8988T (cell line): ENCODE results near the gene PACRG.
"Not testable (repeated sequence)": the region's sequence is repeated elsewhere in the genome, so short reads cannot be mapped to it uniquely, and the experiment has no call there.

ENCODE experiments used
- DNase-seq: peaks from one replicate; pipeline ENCODE4 v3.0.0; 2011

PACRG gene

DNA sequence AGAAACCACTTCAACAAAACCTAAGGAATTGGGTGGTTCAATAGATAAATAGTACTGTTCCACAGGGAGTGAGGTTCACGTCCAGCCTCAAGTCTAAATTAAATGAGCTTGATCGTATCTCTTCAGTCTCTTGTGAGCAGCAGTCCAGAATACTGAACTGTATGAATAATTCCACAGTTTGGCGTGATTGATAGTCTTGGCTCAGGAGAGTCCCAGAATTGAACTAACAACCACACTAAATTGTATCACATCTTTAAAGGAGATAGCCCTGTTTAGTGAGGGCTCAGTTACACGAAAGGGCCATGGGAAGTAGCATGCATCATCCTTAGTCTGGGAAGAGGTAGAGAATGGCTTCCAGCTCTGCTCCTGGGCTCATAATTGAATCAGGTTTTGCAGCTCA is 224.6 kb downstream of the PACRG start:
- no peak for DNase-seq

DNA sequence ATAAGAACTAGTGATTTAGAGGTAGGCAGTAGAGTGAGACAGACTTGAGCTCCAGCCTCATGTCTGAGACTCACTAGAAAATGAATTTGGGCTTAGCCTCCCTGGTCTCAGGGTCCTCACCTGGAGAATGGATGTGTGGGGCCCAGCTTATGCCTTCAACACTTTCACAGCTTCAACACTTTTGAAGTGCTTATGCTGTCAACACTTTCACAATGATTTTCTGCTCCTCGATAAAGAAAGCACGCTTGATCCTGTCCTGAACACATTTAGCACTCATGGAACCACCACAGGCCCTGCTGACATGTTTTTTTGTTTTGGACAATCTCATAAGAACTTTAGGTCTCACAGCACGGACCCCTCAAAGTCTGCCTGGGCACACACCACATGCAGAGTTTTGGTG is 229.3 kb downstream of the PACRG start:
- DNase-seq, result no peak

DNA sequence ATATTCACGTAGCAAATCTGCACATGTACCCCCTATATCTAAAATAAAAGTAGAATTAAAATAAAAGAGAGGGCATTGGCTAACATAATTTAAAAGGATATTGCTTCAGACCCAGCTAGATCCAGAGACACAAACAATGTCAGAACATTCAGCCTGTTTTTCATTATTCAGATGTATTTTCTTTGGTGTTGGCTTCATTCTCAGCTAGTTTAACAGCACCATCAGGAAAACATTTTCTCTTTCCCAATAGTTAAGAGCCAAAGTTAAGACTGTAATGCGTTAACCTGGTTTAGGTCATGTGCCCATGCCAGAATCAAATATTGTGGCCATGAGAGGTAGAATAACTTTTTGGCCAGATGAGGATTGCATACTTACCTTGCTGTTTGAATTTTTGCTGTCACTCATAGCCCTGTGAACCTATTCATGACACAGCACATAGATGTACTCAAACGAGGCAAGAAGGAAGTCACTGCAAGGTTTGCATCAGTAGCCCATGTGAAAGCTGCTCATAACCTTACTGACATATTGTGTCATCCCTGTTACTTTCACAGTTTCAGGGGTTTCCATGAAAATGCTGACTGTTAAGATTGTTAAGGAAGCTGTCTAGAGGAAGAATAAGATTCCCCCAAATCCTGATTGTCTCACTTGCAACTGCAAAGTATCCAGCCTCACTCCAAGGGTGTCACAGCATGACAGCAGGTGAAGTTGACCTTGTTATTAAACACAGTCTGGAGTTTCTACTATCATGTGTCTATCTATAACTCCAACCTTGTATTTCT is 233.1 kb downstream of the PACRG start:
- DNase-seq, result no peak

DNA sequence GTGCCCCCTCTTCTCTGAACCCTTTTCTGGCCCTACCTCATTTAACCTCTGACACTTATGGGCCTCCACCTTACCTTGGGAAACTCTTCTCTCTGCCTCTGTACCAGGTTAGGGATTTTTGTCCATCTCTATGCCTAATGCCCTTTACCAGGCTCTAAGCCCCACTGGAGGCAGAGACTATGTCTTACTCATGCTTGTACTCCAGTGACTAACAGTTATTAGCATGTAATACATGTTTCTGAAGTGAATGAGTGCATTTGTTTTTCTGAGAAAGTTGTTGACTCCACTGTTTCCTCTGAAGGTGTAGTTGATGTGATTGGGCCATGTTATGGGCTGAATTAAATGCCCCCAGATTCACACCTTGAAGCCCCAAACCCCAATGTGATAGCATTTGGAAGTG is 234.3 kb downstream of the PACRG start:
- DNase-seq, result no peak

DNA sequence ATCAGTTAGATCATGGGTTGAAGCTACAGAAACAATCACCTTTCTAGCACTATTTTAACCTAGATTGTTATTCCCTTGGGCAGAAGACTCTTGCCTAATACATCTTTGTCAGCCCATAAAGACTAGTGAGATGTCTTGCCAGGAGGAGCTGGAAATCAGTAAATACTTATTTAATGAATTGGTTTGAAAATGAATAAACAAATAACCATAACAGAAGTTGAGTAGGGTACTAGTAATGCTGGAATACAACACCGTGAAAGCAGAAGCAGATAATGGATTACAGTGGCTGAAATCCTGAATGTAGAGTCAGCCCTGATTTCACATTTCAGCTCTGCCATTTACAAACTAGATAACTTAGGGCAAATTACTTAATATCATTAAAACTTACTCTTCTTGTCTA is 236.1 kb downstream of the PACRG start:
- DNase-seq, result no peak

DNA sequence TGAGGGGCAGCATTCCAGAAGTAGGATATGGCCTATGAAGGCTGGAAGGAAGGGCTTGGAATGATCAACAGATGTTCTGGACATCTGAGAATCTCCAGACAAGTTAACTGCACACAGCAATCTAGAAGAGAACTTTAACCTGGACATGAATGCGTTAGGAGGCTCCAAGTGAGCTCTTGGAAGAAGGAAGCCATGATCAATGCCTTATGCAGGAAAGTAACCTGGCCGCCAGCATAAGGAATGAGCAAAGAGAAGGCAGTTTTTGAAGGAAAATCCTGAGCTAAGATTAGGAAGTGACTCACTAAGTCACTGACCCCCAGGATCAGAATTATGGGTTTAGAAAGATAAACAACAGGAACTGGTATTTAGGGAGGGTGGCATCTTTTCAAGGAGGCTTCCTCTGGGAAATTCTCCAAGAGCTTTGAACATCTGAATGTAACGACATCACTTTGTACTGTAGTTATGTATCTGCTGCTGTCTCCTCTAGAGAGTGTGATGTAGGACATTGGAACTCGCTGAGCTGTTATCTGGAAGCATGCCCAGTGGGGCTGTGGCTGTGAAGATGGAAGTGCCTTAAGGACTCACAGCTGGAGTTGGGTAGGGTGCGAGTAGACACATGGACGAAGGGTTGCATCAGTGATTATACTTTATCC is 236.8 kb downstream of the PACRG start:
- DNase-seq, result no peak

DNA sequence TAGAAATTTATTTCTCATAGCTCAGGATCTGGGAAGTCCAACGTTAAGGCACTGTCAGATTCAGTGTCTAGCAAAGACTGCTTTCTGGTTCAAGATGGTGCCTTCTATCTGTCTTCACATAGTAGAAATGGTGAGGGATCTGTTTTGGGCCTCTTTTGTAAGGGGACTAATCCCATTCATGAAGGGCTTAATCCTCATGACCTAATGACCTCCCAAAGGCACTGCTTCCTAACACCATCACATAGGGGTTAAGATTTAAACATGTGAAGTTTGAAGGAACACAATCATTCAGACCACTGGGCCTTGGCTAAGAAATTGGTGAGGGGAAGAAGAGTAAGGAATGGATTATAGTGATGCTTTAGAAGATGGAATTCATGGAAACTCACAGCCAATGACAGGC is 237.6 kb downstream of the PACRG start:
- no peak for DNase-seq

DNA sequence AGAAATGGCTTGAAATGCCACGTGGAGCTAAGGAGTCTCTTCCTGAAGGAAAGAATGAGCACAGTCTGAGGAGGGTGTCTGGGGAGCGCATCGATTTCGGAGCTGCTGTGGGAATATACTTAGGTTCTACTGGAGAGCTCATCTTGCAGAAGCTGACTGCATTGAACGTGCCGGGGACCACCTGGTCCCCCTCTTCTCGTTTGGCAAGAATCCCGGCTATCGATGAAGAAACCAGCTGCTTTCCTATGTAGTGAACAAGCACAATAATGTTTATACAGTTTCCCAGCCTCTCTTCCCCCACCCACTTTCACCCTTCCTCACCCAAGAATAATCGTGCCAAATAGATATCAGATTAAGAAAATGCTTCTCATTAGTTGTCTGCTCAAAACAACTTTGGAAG is 242.5 kb downstream of the PACRG start:
- DNase-seq, result no peak

DNA sequence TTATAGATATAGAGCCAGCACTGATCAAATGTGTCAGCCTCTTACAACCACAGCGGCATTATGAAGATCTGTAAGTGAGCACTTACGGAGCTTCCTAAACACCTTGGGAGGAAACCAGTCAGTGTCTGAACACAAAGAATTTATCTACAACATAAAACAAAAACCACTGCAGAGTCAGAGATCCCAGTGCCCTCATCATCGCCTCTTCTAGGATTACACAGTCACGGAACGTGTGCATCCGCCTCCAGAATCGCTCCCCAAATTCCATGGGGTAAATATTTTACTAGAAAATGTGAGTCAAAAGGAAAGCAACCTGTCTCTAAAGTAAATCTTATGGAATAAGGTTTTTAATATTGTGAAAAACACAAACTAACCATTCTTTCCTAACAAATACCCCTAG is 243.6 kb downstream of the PACRG start:
- DNase-seq, result no peak

DNA sequence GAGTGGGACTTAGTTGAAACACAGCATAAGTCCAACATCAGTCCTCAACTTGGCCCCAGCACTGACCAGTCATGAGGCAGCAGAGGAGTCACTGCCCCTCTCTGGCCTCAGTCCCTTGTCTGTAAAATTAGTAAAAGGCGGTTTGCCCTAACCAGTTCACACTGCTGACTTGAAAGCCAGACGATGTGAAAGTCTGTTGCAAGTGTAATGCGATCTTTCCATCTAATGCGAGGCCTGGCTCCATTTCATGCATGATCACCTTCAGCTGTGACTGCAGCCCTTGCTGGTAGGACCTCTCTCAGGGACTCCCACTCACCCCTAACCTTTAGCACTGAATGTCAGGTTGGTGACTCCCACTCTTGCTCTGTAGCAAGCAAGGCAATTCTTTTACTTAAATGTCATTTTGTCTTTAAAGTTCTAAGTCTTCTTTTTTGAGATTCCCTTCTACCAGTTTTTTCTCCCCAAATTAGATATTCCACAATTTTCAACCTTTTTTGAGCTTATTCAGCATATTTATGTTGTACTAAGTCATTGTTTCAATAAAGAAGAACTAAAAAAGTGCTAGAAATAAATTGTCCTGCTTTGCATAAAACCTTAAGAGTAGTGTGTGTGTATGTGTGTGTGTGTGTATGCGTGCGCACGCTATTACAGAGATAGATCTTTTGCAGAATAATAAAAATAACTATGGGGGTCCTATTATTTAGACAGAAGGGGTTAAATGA is 245.5 kb downstream of the PACRG start:
- DNase-seq, result no peak

DNA sequence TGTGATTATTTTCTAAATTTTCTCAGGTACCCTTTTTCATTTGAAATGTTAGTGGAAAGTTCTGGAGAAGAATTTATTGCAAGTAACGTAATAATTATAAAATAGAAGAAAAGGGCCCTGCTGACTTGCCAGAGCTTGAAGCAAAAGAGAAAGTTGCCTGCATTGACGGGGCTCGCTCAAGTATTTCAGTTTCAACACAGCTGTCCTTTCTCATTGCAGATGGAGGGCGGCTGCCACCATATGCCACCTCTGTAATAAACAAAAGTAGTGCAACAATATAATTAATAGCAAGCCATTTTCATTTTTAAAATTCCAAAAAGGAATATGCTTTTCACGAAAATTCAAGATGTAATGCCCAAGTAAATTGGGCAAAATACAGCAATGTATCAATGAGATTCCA is 246.2 kb downstream of the PACRG start:
- DNase-seq, result no peak

DNA sequence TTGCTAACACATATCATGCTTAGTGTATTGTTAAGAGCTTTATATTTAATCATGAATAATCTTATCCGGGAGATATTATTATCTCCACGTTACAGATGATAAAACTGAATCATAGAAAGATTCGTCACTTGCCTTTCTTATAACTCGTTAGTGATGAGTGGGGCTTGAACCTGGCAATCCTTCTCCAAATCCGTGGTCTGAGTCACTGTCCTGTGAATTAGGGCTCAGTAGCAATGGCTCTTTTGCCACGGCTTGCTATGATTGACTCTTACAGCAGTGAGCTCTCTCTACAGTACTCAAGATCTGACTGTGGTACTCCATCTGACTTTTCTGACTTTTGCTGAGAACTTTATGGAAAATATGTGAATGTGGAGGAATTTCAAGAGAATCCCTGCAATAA is 246.9 kb downstream of the PACRG start:
- no peak for DNase-seq

DNA sequence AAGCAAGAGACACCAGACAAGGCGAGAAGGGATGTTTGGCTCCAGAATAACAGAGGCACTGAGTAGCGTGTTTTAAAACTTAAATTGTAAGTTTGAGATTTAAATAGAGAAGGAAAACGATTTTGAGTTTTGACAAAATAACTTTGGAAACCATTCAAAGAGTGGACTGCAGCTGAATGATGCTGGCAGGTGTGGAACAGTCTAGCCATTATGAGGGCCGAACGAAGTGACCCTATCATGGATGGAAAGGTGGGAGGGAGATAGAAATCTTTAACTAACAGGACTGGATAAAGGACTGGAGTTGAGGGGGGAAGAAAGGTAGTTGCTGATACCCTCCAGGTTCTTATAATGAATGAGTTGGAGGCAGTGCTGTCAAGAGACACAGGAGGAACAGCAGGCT is 248.4 kb downstream of the PACRG start:
- DNase-seq, result no peak

DNA sequence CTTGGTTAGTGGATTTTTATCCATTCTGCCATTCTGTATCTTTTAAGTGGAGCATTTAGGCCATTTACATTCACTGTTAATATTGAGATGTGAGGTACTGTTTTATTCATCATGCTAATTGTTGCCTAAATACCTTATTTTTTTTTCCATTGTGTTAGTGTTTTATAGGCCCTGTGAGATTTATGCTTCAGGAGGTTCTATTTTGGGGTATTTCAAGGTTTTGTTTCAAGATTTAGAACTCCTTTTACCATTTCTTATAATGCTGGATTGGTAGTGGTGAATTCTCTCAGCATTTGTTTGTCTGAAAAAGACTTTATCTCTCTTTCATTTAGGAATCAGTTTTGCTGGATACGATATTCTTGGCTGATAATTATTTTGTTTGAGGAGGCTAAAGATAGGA is 255.5 kb downstream of the PACRG start:
- not testable (repeated sequence) for DNase-seq

DNA sequence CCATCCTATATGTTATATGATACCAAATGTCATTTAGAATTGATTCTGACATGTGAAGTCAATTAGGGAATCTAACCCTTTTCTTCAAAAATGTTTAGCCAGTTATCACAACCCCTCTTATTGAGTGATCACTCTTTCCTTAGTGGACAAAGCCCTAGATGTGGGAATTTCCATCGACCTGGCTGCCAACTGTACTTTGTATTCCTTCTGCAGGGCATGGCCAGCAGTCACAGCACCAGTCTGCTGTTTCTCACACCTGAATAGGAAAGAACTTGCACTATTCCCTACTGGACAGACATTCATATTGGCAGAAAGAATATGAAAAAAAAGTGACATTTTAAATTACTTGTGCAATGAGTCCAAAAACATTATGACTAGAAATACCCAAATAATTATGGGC is 271.0 kb downstream of the PACRG start:
- DNase-seq, result no peak

DNA sequence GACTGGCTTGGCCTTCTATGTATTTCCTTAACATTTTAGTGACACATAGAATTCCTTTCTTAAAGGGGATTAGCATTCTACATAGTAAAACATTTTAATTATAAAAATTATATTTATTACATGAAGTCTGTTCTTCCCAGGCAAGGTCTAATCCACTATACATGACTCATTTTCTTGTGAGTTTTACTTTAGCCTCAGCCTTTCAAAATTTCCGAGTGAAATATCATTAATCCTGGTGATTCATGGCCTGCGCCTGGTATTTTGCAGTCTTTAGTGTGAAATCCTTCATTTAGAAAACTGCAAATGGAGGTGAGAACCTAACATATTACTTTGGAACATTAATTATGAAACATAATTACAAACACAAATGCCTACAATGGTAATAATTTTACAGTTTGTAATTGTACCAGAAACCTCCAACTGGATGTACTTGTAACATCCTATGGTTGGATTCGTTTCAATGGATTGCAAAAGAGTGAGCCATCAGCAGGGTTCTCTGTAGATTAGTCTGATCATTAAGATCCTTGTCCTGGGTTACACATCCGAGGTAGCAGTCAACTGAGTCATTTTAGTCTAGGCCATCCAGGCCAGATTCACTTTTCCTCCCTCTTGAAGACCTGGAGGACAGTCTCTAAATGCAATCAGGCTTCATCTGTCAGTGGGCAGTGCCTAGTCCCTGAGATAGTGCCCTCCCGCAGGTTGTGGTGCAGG is 272.0 kb downstream of the PACRG start:
- DNase-seq, result no peak

DNA sequence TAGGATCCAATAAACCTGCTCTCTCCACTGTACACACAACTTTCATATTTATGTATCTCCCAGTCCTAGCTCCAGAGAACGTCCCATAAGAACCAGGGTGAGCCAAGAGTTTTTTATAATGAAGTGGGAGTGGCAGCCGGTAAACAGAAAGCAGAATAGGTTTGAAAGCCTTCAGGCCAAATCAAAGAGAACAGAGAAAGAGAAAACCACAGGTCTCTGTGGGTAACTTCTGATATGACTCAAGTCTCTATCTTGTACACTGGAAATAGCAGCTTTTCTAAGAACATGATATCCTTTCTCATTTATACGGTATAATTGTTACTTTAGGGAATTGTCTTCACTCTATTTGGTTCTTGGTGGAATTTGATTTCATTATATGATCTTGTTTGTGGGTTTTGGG is 273.6 kb downstream of the PACRG start:
- DNase-seq, result no peak

DNA sequence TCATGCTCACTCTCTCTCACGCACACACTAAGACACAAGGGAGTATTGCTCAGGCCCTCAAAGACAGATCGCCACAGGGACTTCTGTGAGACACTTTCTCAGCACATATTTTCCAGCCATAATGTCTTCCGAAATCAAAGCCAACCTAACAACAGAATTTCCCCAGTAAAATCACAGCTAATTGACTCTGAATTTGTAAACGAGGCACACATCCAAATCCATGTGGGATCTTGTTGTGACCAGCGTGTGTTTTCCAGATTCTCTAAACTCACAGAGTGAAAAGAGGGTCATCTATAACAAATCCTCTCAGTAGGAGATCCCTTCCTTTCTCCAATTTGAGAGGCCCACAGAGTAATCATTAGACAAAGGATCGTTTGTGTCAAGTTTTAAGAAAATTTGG is 280.4 kb downstream of the PACRG start:
- no peak for DNase-seq

DNA sequence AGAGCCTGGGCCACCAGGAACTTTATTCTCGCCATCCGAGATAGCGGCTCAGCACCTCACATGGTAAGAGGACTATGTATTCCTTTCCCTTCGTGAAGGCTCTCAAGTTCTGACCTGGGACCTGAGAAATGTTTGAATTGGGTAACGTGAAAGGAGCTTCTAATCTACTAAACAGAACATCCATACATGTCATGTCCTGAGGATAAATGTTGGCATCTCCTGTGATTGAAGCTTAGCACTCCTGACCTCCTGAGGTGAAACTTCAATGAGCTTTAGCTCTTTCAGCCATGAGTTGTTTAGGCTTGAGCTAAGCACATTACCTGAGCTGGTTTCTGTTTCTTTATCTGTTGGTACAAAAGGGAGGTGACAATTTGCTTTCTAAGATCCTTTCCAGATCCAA is 280.9 kb downstream of the PACRG start:
- no peak for DNase-seq

DNA sequence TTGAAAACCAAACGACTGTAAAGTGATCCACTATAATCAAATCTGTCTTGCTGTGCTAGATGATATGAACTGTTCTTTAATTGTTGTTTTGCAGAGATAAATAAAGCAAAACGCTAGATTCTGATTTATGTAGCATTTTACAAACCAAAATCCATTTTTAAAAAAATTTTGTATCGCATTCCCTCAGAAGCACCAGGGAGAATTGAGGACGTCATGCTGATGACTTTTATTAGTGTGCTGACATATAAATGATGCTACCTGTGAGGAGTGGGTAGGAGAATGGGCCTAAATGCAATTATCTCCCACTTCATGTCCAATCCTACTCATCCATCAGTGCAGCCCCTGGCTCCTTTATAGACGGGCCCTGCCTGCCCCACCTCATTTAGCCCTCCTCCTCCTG is 282.4 kb downstream of the PACRG start:
- no peak for DNase-seq

DNA sequence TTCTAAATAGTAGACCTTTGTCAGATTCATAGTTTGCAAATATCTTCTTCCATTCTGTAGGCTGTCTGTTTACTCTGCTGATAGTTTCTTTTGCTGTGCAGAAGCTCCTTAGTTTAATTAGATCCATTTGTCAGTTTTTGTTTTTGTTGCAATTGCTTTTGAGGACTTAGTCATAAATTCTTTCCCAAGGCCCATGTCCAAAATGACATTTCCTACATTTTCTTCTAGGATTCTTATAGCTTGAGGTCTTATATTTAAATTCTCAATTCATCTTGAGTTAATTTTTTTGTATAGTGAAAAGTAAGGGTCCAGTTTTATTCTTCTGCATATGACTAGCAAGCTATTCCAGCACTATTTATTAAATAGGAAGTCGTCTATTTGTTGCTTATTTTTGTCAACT is 287.0 kb downstream of the PACRG start:
- no peak for DNase-seq

DNA sequence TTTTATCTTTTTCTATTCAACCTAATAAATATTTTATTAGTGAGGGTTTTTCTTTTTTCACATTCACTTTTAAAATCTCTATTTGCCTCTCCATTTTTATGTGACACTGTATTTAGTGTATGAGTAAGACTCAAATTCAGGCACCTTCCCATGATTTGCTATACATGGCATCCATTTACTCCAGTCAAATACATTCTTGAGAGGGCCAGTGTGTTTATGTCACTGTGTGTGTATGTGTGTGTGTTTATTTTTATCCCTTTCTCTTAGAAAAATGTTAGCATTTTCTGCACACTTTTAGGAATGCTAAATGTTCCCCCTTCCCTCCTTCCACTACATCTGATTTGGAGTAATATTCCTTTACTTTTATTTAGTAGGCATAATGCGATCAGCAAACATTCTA is 290.0 kb downstream of the PACRG start:
- DNase-seq, result no peak

DNA sequence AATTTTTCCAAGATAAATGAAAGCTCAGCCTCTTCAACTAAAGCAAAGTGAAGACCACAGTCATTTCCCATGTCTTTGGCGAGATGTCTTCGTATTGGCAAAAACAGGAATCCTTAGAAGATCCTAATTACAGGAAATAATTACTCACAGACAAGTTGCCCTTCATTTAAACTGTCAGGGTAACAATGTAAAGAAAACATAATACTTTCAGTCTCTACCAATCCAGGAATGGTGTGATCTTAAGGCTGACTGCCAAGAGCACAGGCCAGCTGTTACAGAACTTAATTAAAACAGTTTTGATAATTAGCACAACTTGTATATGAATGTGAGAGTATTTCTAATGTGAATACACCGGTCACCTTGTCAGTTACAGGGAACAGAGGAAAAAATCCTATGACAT is 292.2 kb downstream of the PACRG start:
- DNase-seq, result no peak

DNA sequence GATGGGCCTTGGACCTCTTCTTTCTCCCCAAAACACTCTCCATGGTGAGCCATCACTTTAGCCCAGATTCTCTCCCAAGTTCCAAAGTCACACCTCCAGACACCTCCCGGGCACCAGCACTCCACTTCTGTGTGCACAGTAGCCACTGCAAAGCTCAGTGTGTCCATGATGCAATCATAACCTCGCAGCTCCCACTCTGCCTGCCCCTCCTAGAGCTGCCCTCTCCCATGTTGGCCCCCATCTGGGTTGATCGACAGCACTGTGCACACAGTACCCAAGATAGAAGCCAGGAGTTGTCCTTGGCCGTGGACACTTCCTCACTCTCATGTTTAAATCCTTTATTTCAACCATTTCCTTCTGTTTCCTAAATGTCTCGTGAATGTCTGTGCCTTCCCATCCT is 293.3 kb downstream of the PACRG start:
- DNase-seq, result no peak
